HG03064 (cell line): ENCODE measurements around the gene TRIM62.

ENCODE experiments used
- ATAC-seq: cut with Tn5 transposase; IDR thresholded peaks from one replicate; pipeline ENCODE4 v1.9.1; 2021; ENCODE audit warnings: low read depth; ENCODE audit not compliant: unreplicated experiment

Gene TRIM62

DNA sequence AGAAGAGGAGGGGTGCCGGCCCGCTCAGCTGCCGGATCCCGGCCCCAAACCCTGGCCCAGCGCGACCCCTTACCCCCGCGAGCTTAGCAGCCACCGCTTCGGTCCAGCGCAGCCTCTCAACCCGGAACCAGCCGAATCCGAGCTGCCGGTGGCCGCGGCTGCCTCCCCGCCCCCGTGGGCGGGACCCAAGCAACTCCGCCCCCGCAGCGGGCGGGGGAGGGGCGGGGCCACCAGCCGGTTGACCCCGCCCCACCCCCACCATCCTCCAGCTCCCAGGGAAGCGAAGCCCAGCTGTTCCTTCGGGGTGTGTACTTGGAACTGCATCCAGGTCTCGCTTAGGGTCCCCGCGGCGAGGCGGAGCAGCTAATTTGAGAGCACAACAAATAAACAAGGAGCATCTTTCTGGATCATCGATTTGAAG lies at the start of gene TRIM62:
TSS of gene TRIM62 (minus strand) at position 123 of the 421 bp plus-strand sequence. CDS start 611 bp downstream, outside the sequence.
- no peak for ATAC-seq

DNA sequence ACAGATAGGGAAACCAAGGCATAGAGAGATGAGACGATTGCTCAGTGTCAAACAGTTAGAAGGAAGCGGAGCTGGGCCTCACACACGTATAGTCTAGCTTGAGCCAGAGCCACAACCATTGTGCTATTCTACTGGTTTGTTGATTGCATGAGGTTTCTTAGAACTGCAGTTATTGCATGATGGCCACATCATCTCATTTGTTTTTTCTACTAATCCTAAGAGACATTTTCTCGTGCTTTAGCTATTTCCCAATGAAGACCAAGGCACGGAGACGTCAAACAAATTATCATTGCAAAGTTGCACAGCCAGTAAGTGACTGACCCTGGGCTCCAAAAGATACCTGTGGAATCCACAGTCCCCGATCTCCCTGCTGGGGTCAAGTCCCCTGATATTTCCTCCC lies 49.3 kb upstream of the TRIM62 start:
- ATAC-seq: no peak

DNA sequence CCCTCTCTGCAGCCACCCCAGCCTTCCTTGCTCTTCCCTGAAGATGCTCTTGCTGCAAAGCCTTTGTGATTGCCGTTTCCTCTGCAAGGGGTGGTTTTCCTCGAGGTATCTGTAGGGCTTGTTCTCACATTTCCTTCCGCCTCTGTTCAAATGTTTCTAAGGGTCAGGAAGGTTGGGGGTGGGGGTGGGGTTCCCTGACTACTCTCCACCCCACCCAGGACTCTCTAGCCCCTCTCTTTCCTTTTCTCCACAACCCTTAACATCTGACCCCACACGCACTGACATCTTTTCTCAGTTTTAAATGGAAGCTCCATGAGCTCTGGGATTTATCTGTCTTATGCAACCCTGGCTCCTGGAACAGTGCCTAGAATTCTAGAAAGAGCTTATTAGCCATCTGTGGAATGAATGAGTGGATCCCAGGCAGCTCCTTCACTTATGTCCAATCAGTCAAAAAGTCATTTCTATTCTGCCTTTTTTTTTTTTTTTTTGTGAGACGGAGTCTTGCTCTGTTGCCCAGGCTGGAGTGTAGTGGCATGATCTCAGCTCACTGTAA lies 47.2 kb upstream of the TRIM62 start:
- ATAC-seq: no peak

DNA sequence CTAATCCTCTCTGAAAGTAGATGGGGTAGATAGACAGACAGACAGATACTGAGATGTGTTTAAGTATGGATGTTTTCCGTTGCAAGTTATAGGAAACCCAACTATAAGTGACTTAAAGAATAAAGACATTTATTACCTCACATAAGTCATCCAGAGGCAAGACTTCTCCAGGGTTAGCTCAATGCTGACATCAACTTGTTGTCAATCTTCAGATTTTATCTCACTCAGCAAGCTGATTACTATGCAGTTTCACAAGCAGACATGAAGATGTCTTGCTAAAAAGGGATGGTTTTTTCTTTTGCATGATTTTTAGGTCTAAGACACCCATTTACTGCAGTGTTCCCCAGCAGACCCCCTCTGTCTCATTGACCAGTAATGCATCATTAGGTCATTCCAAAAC lies 43.7 kb upstream of the TRIM62 start:
- no peak for ATAC-seq

DNA sequence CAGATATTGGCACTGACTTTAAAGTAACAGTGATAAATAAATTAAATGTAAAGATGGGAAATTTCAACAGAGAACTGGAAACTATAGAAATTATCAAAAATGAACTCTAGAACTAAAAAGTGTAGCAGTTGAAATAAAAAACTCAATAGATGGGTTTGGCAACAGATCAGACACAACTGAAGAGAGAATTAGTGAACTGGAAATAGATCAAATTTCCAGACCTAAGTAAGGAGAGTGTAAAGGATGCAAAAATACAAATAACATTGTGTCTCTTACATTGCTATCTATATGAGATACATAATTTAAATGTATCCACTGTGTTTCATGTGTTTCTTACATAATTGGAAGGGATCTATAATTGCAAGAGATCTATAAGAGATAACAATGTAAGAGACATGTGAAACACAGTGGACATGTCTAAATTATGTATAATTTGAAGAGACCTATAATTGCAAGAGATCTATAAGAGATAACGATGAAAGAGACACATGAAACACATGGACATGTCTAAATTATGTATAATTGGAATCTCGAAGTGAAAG lies 42.4 kb upstream of the TRIM62 start:
- no peak for ATAC-seq

DNA sequence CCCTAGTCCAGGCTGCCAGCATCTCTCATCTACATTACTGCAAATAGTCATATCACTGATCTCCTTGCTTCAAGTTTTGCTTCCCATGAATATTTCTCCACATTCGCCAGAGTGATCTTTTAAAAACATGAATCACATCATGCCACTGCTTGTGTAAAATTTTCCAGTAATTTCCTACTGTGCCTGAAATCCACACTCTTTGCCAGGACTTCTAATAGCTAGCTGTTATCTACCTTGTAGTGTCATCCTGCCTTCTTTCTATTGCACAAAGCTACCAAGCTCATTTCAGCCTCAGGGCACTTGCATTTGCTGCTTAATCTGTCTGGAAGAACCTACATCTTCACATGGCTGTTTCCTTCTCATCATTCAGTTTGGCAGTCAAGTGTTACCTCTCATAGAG lies 40.5 kb upstream of the TRIM62 start:
- ATAC-seq: no peak

DNA sequence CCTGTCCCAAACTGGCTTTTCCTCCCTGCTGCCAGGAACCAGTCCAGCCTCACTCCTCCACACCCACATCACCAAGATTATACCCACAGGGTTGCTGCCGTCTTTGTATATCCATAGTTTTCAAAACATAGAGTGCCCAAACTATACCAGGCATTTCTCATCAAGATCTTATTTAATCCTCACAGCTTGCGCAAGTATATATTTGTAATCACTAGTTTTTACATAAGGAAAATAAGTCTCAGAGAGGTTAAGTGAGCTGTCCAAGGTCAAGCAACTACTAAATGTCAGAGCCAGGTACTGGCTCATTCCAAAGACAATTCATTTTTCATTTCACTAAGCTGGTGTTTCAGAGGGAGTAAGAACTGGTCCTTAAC lies 39.5 kb upstream of the TRIM62 start:
- no peak for ATAC-seq

DNA sequence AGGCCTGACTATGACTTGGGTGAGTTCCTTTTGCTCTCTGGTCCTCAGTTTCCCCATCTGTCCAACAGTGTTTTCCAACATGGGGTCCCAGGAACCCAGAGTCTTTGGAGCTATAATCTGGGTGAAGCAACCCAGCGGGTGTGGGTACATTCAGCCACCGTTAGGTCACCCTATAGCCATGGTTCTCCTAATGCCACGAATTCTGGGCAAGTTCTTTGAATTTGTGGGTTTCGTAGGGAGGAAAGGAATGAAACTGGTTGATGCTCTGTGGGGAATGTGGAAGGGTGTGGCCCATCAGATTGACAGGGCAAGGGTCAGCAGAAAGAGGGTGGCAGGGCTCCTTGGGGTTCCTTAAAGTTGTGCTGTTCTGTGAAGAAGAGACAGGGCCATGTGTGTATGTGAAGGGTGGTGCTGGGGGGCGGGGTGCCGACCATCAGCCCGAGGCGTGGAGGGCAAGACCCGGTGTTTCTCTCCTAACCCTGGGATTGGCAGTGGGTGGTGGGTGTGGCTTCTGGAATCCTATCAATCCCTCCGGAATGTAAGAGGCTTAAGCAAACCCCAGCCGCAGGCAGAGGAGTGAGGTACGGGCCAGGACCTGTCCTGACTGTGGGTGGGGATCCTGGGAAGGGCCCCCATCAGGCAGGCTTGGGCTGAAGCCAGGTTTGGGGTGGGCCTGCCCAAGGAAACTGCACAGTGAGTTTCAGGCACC lies 39.0 kb upstream of the TRIM62 start:
- no peak for ATAC-seq

DNA sequence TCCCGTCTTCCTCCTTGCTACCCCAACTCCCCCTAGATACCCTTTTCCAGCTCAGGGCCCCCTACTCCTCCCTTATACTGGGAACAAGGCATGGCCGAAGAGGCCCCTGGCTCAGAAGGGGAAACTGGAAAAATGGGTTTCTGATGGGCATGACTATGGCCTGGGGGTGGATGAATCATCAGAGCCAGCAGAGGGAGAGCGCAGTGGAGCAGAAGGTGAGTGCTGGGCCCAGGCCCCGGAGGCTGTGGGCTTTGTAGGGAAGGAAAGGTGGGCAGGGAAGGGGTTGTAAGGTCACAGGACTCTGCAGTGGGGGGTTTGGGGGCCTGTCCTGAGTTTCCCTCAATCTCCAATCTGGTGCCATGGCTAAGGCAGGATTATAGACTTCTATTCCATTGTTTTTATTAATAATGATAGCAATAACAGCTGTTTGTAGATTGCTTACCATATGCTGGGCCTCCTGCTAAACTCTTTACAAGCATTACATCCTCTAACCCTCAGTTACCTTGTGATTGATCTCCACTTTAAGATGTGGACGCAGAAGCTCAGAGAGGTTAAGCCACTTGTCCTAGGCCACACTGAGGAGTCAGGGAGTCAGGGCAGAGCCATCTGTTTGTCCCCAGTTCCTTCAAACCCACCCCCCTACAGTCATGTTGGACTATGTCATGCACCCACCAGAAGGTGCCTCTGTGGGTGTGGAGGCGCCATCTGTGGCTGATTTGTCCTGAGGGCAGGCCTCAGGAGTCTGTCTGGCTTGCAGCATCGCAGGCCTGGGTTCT lies 38.2 kb upstream of the TRIM62 start:
- no peak for ATAC-seq

DNA sequence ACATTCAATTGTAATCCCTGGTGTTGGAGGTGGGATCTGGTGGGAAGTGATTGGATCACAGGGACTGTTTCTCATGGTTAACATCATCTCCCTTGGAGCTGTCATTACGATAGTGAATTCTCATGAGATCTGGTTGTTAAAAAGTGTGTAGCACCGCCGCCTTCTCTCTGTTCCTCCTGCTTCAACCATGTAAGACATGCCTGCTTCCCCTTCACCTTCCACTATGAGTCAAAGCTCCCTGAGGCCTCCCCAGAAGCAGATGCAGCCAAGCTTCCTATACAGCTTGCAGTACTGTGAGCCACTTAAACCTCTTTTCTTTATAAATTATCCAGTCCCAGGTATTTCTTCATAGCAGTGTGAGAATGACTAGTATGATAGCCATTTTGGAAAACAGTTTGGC lies 30.1 kb upstream of the TRIM62 start:
- ATAC-seq: no peak

DNA sequence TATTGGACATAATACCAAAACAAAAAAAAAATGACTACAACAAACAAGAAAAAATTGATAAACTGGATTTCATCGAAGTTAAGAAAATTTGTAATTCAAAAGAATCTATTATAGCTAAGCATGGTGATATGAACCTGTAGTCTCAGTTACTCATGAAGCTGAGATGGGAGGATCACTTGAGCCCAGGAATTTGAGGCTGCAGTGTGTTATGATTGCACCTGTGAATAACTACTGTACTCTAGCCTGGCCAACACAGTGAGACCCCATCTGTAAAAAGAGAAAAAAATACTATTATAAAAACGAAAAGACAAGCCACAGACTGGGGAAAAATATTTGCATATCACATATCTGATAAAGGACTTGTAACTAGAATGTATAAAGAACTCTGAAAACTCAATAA lies 24.5 kb upstream of the TRIM62 start:
- no peak for ATAC-seq

DNA sequence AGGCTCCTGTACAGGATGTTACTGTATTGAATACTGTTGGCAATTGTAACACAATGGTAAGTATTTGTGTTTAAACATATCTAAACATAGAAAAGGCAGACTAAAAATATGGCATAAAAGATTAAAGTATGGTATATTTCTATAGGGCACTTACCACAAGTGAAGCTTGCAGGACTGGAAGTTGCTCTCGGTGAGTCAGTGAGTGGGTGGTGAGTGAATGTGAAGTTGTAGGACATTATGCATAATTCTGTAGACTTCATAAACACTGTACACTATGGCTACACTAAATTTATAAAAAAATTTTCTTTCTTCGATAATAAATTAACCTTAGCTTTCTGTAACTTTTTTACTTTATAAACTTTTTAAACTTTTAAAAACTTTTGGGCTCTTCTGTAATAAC lies 13.7 kb upstream of the TRIM62 start:
- no peak for ATAC-seq

DNA sequence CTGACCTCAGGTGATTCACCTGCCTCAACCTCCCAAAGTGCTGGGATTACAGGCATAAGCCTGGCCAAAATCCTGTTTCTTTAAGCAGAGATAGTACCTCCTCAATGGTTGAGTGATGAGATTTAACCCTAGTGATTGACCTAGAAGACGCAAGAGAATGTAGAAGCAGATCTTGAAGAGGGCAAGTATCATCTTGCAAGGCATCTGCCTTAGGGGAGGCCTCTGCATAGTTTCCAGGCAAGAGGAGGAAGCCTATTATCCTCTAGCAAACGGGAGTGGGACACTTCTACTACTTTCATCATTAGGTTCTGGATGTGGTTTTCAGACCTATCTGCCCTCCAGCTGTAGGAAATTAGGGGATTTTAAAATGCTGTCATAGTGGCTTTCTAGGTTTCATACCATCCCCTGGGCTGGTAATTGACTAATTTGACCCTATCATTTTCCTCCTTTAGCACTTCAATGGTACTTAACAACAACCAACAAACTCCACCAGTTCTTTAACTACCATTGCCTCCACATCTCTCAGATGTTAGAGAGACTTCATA lies 10.0 kb upstream of the TRIM62 start:
- no peak for ATAC-seq

DNA sequence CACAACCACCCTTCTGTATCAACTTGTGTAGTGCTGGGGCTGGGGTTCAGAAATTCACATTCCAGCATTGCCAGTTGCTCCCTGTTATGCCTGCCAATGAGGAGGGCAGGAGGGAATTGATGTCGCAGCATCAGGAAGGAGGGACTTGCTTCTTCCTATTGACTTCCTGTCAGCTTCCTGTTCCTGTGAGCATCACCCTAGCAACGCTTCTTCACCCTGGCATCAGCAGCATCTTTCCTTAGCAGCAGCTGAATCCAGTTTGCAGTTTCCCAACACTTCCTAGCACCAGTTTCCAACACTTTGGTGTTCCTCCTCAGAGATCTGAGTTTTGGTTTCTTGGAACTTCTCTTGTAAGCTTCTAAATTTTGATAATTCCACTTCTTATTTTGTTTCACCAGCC lies 8.9 kb upstream of the TRIM62 start:
- ATAC-seq: no peak

DNA sequence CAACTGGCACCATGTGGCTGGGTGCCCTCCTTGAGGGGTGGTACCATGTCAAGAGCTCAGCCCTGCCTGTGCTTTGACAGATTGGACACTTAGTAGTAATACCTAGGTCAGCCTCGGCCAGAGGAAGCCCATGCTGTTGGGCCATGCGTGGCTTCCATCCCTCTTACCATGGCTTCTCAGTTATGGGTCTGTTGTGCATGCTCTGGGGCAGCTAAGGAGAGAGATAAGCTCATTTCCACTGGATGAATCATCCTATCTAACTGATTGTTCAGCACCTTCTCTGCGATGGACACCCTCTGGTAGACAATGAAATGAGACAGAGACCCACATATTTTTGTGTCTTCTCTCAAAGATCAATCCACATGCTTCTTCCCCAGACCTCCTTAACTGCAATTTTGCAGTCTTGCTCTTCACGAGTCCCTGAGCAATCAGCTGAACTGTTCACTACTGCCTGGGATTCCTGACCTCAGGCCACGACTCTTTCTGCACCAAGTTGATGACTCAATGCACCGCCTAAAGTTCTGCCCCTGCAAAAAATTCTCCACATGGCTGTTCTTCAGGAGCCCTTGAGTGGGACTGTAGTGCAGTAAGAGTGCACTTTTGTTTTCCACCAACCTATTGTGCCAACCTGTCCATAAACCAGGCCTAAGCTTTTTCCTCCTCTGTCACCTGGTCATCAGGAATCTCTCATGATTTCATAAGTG lies 6.9 kb upstream of the TRIM62 start:
- no peak for ATAC-seq

DNA sequence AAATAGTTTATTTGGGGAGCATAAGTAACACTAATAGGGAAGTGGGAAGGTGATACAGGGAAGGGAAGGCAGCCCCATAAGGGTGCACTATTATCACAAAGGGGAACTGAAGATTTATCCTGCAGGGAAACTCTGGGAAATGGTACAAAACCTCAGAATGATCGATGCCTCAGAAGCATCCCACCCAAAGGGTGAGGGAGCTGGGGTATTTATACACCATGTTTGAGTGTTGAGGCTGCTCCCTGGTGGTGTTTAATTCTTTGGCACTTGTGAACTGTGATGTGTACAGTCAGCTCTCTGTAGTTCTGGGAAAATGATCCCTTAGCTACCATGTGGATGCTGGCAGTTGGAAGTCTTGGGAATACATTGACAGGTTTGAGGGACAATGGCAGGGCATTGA lies 5.1 kb upstream of the TRIM62 start:
- no peak for ATAC-seq

DNA sequence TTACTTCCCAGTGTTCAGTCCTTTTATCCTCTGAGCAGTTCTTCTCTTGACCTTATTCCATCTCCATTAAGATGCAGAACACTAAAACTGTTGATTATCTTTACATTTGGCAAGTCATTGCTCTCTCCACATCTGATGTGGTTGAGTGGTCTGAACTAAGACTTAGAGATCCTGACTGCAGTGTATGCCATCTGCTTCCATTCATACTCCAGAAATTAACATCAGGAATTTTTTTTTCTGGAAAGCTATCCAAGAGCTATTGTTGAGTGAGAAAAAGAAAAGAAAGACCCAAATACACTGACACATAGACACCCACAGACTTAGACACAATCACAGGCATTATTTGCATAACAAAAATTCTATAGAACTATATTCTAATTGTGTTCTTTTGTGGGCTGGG lies 3.7 kb upstream of the TRIM62 start:
- no peak for ATAC-seq

DNA sequence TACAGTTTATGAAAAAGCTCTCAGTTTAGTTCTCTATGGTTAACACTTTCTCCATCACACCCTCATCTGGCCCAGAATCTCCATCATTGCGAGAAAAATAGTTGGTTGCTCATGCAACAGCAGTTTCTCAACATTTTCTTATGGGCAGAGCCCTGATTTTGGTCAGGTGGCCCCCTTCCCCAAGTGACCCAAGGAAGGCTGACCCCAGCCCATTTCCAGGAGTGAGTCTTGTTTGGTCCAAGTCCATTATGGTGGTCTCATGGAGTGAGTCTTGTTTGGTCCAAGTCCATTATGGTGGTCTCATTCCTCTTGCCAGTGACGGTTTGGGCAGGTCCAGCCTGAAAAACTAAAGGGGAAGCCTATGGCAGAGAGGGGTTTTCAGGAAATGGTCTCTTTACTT lies 1.5 kb upstream of the TRIM62 start:
- no peak for ATAC-seq

DNA sequence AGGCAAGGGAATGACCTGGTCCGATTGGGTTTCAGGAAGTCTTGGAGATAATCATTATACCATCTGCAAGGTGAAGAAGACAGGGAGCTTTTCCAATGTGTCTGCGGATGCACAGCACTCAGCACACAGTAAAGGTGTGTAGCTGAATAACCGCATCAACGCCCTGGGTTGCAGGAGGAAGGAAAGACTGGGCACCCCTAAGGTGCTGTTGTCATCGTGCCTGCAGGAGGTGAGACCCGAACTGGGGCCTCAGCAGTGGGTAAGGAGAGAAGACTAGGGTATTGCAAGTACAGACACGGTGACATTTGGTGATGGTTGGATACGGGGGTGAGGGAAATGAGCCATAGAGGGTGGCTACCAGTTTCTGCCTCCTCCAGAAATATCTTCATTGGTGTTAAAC lies 1.1 kb upstream of the TRIM62 start:
- no peak for ATAC-seq

DNA sequence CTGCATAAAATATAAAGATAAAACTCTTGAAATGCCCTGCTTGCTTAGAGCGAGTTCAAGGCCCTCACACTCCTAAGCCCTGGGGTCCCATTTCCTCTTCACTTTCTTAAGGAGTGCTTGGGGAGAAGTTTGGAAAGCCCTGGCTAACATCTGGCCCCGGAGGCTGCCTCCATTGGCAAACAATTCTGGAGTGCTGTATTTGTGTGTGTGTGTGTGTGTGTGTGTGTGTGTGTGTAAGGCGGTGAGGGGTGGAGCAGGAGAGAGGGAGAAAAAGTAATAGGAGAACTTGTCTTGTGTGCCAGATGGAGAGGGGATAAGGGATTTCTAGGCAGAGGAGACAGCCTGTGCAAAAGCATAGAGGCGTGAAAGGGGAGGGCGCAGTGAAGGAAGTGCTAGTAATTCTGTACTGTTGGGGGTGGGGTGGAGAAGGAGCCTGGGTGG lies 578 bp upstream of the TRIM62 start:
- ATAC-seq: no peak
